BLaER1 (cell line): Measurements from ENCODE around the gene SEL1L2.

ENCODE experiments used
- H3K27ac ChIP-seq: shearing (Covaris generic); formaldehyde crosslinking; 2 replicates; pipeline ENCODE4 v1.8.1; 2022
- H3K27me3 ChIP-seq: shearing (Covaris generic); formaldehyde crosslinking; 2 replicates; pipeline ENCODE4 v1.8.1; 2022
- H3K36me3 ChIP-seq: shearing (Covaris generic); formaldehyde crosslinking; 2 replicates; pipeline ENCODE4 v1.8.1; 2022
- H3K4me1 ChIP-seq: shearing (Covaris generic); formaldehyde crosslinking; 2 replicates; pipeline ENCODE4 v1.8.1; 2022
- H3K4me2 ChIP-seq: shearing (Covaris generic); formaldehyde crosslinking; 2 replicates; pipeline ENCODE4 v1.8.1; 2022
- H3K4me3 ChIP-seq: shearing (Covaris generic); formaldehyde crosslinking; 2 replicates; pipeline ENCODE4 v1.8.1; 2022
- H3K9ac ChIP-seq: shearing (Covaris generic); formaldehyde crosslinking; 2 replicates; pipeline ENCODE4 v1.8.1; 2022
- H3K9me3 ChIP-seq: shearing (Covaris generic); formaldehyde crosslinking; 2 replicates; pipeline ENCODE4 v1.8.1; 2022
- H4K20me1 ChIP-seq: shearing (Covaris generic); formaldehyde crosslinking; 2 replicates; pipeline ENCODE4 v1.8.1; 2022
- Cebpa-rat ChIP-seq: shearing (Covaris generic); IDR thresholded peaks from 2 replicates; pipeline ENCODE4 v1.8.1; 2022

Gene SEL1L2

GRCh38 chr20:13934992-13935894 lies 55.2 kb downstream of the SEL1L2 start:
- TF ChIP-seq Cebpa-rat, result no peak
- Histone ChIP-seq H3K27ac (peak overlapping the region; percentile 75), H4K20me1 (no peaks in the 10 kb centered on the region), H3K36me3 (no peaks in the 10 kb centered on the region), H3K4me3 (peak overlapping the region; percentile 49), H3K27me3 (no peaks in the 10 kb centered on the region), H3K9ac (peak overlapping the region; percentile 60), H3K4me1 (peaks cover 78% of the 10 kb centered on the region), H3K9me3 (peaks cover 33% of the 10 kb centered on the region), H3K4me2 (peak overlapping the region; percentile 93)

GRCh38 chr20:13930281-13930680 lies 60.1 kb downstream of the SEL1L2 start:
- H3K27me3 ChIP-seq, result no peaks in the 10 kb centered on the region
- H3K4me3 ChIP-seq, result no peak overlapping the region; the same call in 1 of the 2 replicates
- no peaks in the 10 kb centered on the region for H3K36me3 ChIP-seq
- H4K20me1 ChIP-seq, result no peaks in the 10 kb centered on the region
- no peak for TF ChIP-seq Cebpa-rat
- H3K4me1 ChIP-seq, result peaks cover 69% of the 10 kb centered on the region
- H3K9me3 ChIP-seq, result peaks cover 13% of the 10 kb centered on the region
- H3K9ac ChIP-seq, result no peak overlapping the region
- H3K27ac ChIP-seq, result peak overlapping the region; percentile 2; the same call in 1 of the 2 replicates
- peak overlapping the region; percentile 80 for H3K4me2 ChIP-seq

- peak overlapping the region; percentile 80 for H3K4me2 ChIP-seq
- TF ChIP-seq Cebpa-rat, result no peak
- H3K9me3 ChIP-seq, result peaks cover 18% of the 10 kb centered on the region
These were observed 60.6 kb downstream of the SEL1L2 start for GRCh38 chr20:13929836-13930235.

GRCh38 chr20:13928901-13929300 lies 61.5 kb downstream of the SEL1L2 start:
- no peak overlapping the region for H3K27ac ChIP-seq
- H3K36me3 ChIP-seq, result no peaks in the 10 kb centered on the region
- no peak overlapping the region for H3K4me3 ChIP-seq
- H3K4me1 ChIP-seq, result peaks cover 58% of the 10 kb centered on the region
- peak overlapping the region; percentile 80 for H3K4me2 ChIP-seq
- H3K9me3 ChIP-seq, result peaks cover 20% of the 10 kb centered on the region
- H3K9ac ChIP-seq, result no peak overlapping the region
- TF ChIP-seq Cebpa-rat, result no peak
- H4K20me1 ChIP-seq, result no peaks in the 10 kb centered on the region
- H3K27me3 ChIP-seq, result no peaks in the 10 kb centered on the region

More at GRCh38 chr20:13929836-13930235, 60.6 kb downstream of the SEL1L2 start:
- Histone ChIP-seq H3K4me1 (peaks cover 65% of the 10 kb centered on the region), H3K4me3 (no peak overlapping the region; the same call in 1 of the 2 replicates), H3K36me3 (no peaks in the 10 kb centered on the region), H4K20me1 (no peaks in the 10 kb centered on the region), H3K9ac (no peak overlapping the region), H3K27ac (peak overlapping the region; percentile 2; the same call in 1 of the 2 replicates), H3K27me3 (no peaks in the 10 kb centered on the region)

- no peak overlapping the region for H3K9ac ChIP-seq
- H3K9me3 ChIP-seq, result peaks cover 20% of the 10 kb centered on the region
- no peaks in the 10 kb centered on the region for H3K36me3 ChIP-seq
- H3K27me3 ChIP-seq, result no peaks in the 10 kb centered on the region
- H3K4me3 ChIP-seq, result no peak overlapping the region
- no peak overlapping the region for H3K4me2 ChIP-seq
- peaks cover 41% of the 10 kb centered on the region for H3K4me1 ChIP-seq
- no peak overlapping the region for H3K27ac ChIP-seq
- no peaks in the 10 kb centered on the region for H4K20me1 ChIP-seq
- no peak for TF ChIP-seq Cebpa-rat
These were observed 63.2 kb downstream of the SEL1L2 start for GRCh38 chr20:13927171-13927570.

GRCh38 chr20:13922241-13922640 lies 68.2 kb downstream of the SEL1L2 start:
- Histone ChIP-seq H3K27me3 (no peaks in the 10 kb centered on the region), H4K20me1 (no peaks in the 10 kb centered on the region), H3K4me3 (no peak overlapping the region), H3K9me3 (peaks cover 20% of the 10 kb centered on the region), H3K36me3 (no peaks in the 10 kb centered on the region), H3K9ac (no peak overlapping the region), H3K27ac (no peak overlapping the region), H3K4me2 (no peak overlapping the region), H3K4me1 (peaks cover 9% of the 10 kb centered on the region)
- TF ChIP-seq Cebpa-rat, result no peak

- Histone ChIP-seq H4K20me1 (no peaks in the 10 kb centered on the region), H3K9ac (no peak overlapping the region), H3K4me3 (no peak overlapping the region), H3K27me3 (no peaks in the 10 kb centered on the region), H3K36me3 (no peaks in the 10 kb centered on the region), H3K4me1 (peaks cover 32% of the 10 kb centered on the region), H3K9me3 (no peaks in the 10 kb centered on the region), H3K27ac (no peak overlapping the region), H3K4me2 (peak overlapping the region; percentile 23; the same call in 1 of the 2 replicates)
- TF ChIP-seq Cebpa-rat, result no peak
These were observed 75.1 kb downstream of the SEL1L2 start for GRCh38 chr20:13915284-13915683.

- Histone ChIP-seq H3K4me3 (no peak overlapping the region), H3K4me2 (no peak overlapping the region), H3K36me3 (no peaks in the 10 kb centered on the region), H4K20me1 (no peaks in the 10 kb centered on the region), H3K27me3 (no peaks in the 10 kb centered on the region), H3K9me3 (no peaks in the 10 kb centered on the region), H3K27ac (no peak overlapping the region), H3K9ac (no peak overlapping the region), H3K4me1 (peaks cover 32% of the 10 kb centered on the region)
- TF ChIP-seq Cebpa-rat, result no peak
These were observed 76.8 kb downstream of the SEL1L2 start for GRCh38 chr20:13913572-13913971.

GRCh38 chr20:13913131-13913530 lies 77.3 kb downstream of the SEL1L2 start:
- H3K9me3 ChIP-seq, result no peaks in the 10 kb centered on the region
- H4K20me1 ChIP-seq, result no peaks in the 10 kb centered on the region
- no peak overlapping the region for H3K4me2 ChIP-seq
- H3K27me3 ChIP-seq, result no peaks in the 10 kb centered on the region
- H3K4me3 ChIP-seq, result no peak overlapping the region
- no peak for TF ChIP-seq Cebpa-rat
- no peak overlapping the region for H3K27ac ChIP-seq
- no peak overlapping the region for H3K9ac ChIP-seq
- H3K4me1 ChIP-seq, result peaks cover 32% of the 10 kb centered on the region
- no peaks in the 10 kb centered on the region for H3K36me3 ChIP-seq

- no peak overlapping the region for H3K4me3 ChIP-seq
- H4K20me1 ChIP-seq, result no peaks in the 10 kb centered on the region
- no peak overlapping the region for H3K9ac ChIP-seq
- no peaks in the 10 kb centered on the region for H3K9me3 ChIP-seq
- TF ChIP-seq Cebpa-rat, result no peak
- H3K27me3 ChIP-seq, result no peaks in the 10 kb centered on the region
- no peaks in the 10 kb centered on the region for H3K36me3 ChIP-seq
- H3K27ac ChIP-seq, result no peak overlapping the region
- H3K4me1 ChIP-seq, result peaks cover 6% of the 10 kb centered on the region
- no peak overlapping the region for H3K4me2 ChIP-seq
These were observed 79.9 kb downstream of the SEL1L2 start for GRCh38 chr20:13910492-13910891.
